Measurements from ENCODE around the gene GCG. TPM values are rescaled to one million over a fixed set of nuclear protein-coding genes. Genes with fewer than 3 reads are reported as not detected.

GCG gene
- polyA plus RNA-seq, 1 of the 3 experiments (the other 2 are of a cell fraction): not detected

- H2AFZ ChIP-seq (ENCODE audit: low read depth): no peak overlapping the region
These were observed 3.1 kb downstream of the GCG start for GRCh38 chr2:162148956-162149355.

GRCh38 chr2:162143969-162144368, 8.1 kb downstream of the GCG start:
- H3K4me1 ChIP-seq (ENCODE audit: control insufficient read depth in 1 of 2, insufficient read depth in 2 of 2, low read depth in 1 of 2, low read length in 1 of 2): no peaks in the 10 kb centered on the region; a peak in 1 of 4 replicates
- DNase-seq: no peak
- no peaks in the 10 kb centered on the region; the same call in 1 of the 2 replicates for H3K27me3 ChIP-seq (ENCODE audit: insufficient read depth)
- H3K4me3 ChIP-seq (ENCODE audit: low read depth in 2 of 2, low read length in 1 of 2): no peak overlapping the region
- H4K20me1 ChIP-seq (ENCODE audit: insufficient read depth): no peaks in the 10 kb centered on the region
- no peaks in the 10 kb centered on the region for H3K9me3 ChIP-seq
- H3F3A ChIP-seq (replicated peaks; ENCODE audit: insufficient read depth): no peaks in the 10 kb centered on the region
- no peaks in the 10 kb centered on the region for H3K79me2 ChIP-seq (ENCODE audit: insufficient read depth)
- no peak overlapping the region for H3K4me2 ChIP-seq
- H3K9ac ChIP-seq: no peak overlapping the region
- no peaks in the 10 kb centered on the region for H3K36me3 ChIP-seq (replicated peaks in 1 of 2; ENCODE audit: control insufficient read depth in 1 of 2, insufficient read depth in 2 of 2, low read length in 1 of 2)
- no peak for TF ChIP-seq ELF1 (IDR thresholded peaks at IDR 0.05)
- TF ChIP-seq, protein P1, sequence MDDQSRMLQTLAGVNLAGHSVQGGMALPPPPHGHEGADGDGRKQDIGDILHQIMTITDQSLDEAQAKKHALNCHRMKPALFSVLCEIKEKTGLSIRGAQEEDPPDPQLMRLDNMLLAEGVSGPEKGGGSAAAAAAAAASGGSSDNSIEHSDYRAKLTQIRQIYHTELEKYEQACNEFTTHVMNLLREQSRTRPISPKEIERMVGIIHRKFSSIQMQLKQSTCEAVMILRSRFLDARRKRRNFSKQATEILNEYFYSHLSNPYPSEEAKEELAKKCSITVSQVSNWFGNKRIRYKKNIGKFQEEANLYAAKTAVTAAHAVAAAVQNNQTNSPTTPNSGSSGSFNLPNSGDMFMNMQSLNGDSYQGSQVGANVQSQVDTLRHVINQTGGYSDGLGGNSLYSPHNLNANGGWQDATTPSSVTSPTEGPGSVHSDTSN (IDR thresholded peaks at IDR 0.05): no peak
- TF ChIP-seq, protein P2, sequence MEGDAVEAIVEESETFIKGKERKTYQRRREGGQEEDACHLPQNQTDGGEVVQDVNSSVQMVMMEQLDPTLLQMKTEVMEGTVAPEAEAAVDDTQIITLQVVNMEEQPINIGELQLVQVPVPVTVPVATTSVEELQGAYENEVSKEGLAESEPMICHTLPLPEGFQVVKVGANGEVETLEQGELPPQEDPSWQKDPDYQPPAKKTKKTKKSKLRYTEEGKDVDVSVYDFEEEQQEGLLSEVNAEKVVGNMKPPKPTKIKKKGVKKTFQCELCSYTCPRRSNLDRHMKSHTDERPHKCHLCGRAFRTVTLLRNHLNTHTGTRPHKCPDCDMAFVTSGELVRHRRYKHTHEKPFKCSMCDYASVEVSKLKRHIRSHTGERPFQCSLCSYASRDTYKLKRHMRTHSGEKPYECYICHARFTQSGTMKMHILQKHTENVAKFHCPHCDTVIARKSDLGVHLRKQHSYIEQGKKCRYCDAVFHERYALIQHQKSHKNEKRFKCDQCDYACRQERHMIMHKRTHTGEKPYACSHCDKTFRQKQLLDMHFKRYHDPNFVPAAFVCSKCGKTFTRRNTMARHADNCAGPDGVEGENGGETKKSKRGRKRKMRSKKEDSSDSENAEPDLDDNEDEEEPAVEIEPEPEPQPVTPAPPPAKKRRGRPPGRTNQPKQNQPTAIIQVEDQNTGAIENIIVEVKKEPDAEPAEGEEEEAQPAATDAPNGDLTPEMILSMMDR (IDR thresholded peaks at IDR 0.05): 0 out of 2 replicates have a peak, but pooled peaks have one; percentile 7
- no peaks in the 10 kb centered on the region for H3K9me2 ChIP-seq
- 59% methylated on average over 4 of the region's 4 CpGs for WGBS (ENCODE audit: low lambda C conversion rate)
- ChIA-PET CTCF (interaction anchor here (1.4 to 2.9 kb wide), 3 partner anchors 10 to 154 kb away, joined by 3 to 11 read pairs (median 5); no protein-coding TSS in a partner anchor), POLR2A (no interaction called here)
- H2AFZ ChIP-seq (ENCODE audit: low read depth): no peak overlapping the region
- no peak overlapping the region for H3K27ac ChIP-seq (ENCODE audit: low read depth in 2 of 2, low read length in 1 of 2)

More at GRCh38 chr2:162148956-162149355, 3.1 kb downstream of the GCG start:
- H3K4me1 ChIP-seq (ENCODE audit: control insufficient read depth in 1 of 2, insufficient read depth in 2 of 2, low read depth in 1 of 2, low read length in 1 of 2): no peaks in the 10 kb centered on the region; a peak in 1 of 4 replicates
- H3K36me3 ChIP-seq (replicated peaks in 1 of 2; ENCODE audit: control insufficient read depth in 1 of 2, insufficient read depth in 2 of 2, low read length in 1 of 2): no peaks in the 10 kb centered on the region
- no peaks in the 10 kb centered on the region for H3F3A ChIP-seq (replicated peaks; ENCODE audit: insufficient read depth)
- no peak overlapping the region for H3K4me2 ChIP-seq
- no peaks in the 10 kb centered on the region for H4K20me1 ChIP-seq (ENCODE audit: insufficient read depth)
- no peaks in the 10 kb centered on the region for H3K79me2 ChIP-seq (ENCODE audit: insufficient read depth)
- H3K27me3 ChIP-seq (ENCODE audit: insufficient read depth): no peaks in the 10 kb centered on the region
- ChIA-PET CTCF (interaction anchor here (0.6 to 1.8 kb wide), 3 partner anchors 141 to 152 kb away, joined by 4 to 6 read pairs (median 5); no protein-coding TSS in a partner anchor), POLR2A (no interaction called here)
- no peak for DNase-seq
- H3K9me2 ChIP-seq: no peaks in the 10 kb centered on the region
- no peaks in the 10 kb centered on the region for H3K9me3 ChIP-seq
- H3K4me3 ChIP-seq (ENCODE audit: low read depth in 2 of 2, low read length in 1 of 2): no peak overlapping the region
- H3K9ac ChIP-seq: no peak overlapping the region
- H3K27ac ChIP-seq (ENCODE audit: low read depth in 2 of 2, low read length in 1 of 2): no peak overlapping the region
- no peak for TF ChIP-seq SMC3 (IDR thresholded peaks at IDR 0.05; ENCODE audit: low read depth, low read length)
- TF ChIP-seq, protein P3, sequence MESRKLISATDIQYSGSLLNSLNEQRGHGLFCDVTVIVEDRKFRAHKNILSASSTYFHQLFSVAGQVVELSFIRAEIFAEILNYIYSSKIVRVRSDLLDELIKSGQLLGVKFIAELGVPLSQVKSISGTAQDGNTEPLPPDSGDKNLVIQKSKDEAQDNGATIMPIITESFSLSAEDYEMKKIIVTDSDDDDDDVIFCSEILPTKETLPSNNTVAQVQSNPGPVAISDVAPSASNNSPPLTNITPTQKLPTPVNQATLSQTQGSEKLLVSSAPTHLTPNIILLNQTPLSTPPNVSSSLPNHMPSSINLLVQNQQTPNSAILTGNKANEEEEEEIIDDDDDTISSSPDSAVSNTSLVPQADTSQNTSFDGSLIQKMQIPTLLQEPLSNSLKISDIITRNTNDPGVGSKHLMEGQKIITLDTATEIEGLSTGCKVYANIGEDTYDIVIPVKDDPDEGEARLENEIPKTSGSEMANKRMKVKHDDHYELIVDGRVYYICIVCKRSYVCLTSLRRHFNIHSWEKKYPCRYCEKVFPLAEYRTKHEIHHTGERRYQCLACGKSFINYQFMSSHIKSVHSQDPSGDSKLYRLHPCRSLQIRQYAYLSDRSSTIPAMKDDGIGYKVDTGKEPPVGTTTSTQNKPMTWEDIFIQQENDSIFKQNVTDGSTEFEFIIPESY (IDR thresholded peaks at IDR 0.05; ENCODE audit: borderline replicate concordance, low read depth): no peak
- TF ChIP-seq RFX5 (IDR thresholded peaks at IDR 0.05; ENCODE audit: low read length): no peak
- TF ChIP-seq EZH2phosphoT487 (IDR thresholded peaks at IDR 0.05; ENCODE audit: borderline replicate concordance, low read depth): no peak
- TF ChIP-seq FOSL2 (IDR thresholded peaks at IDR 0.05; ENCODE audit: borderline replicate concordance, low read depth): no peak
- no peak for TF ChIP-seq RAD21 (IDR thresholded peaks at IDR 0.05; ENCODE audit: low read length)
- no peak for TF ChIP-seq RXRA (IDR thresholded peaks at IDR 0.05; ENCODE audit: borderline replicate concordance, low read depth)
- TF ChIP-seq ELF1 (IDR thresholded peaks at IDR 0.05): no peak
- TF ChIP-seq POLR2AphosphoS5 (IDR thresholded peaks at IDR 0.05; ENCODE audit: low read depth, low read length): no peak
- TF ChIP-seq TCF12 (IDR thresholded peaks at IDR 0.05): no peak
- TF ChIP-seq RCOR1 (IDR thresholded peaks at IDR 0.05; ENCODE audit: low read length): no peak
- no peak for TF ChIP-seq YY1 (IDR thresholded peaks at IDR 0.05; ENCODE audit: low read depth)
- 22% methylated on average over 3 of the region's 3 CpGs for WGBS (ENCODE audit: low lambda C conversion rate)
